Suprapubic skin (tissue), 4 donors: ENCODE results near the gene VEPH1. TPM values are rescaled to one million over a fixed set of nuclear protein-coding genes. Genes with fewer than 3 reads are reported as not detected.

Experiments used
- DNase-seq, 2 donors: peaks; one replicate each; pipeline ENCODE4 v3.0.0-alpha.2; 2019; ENCODE audit warnings: low spot score in 2 of 2
- H3K27ac ChIP-seq: fragments of 200-600 bp; sonication (generic); one replicate; pipeline ENCODE4 v1.5.1; 2019
- H3K27me3 ChIP-seq: fragments of 200-600 bp; sonication (generic); one replicate; pipeline ENCODE4 v1.5.1; 2019
- H3K36me3 ChIP-seq: fragments of 200-600 bp; sonication (generic); one replicate; pipeline ENCODE4 v1.5.1; 2019
- H3K4me1 ChIP-seq: fragments of 200-600 bp; sonication (generic); one replicate; pipeline ENCODE4 v1.5.1; 2019
- H3K4me3 ChIP-seq: fragments of 200-600 bp; sonication (generic); one replicate; pipeline ENCODE4 v1.5.1; 2019; ENCODE audit warnings: mild to moderate bottlenecking
- H3K9me3 ChIP-seq: fragments of 200-600 bp; sonication (generic); one replicate; pipeline ENCODE4 v1.5.1; 2019
- CTCF ChIP-seq, 2 donors: fragments of 200-600 bp in 1 of 2; fragments of 450-650 bp in 1 of 2; sonication (generic) in 1 of 2; IDR thresholded peaks; one replicate each; pipeline ENCODE4 v1.5.1; 2016 to 2019; ENCODE audit warnings: antibody characterized with exemption in 2 of 2, mild to moderate bottlenecking in 1 of 2, moderate library complexity in 1 of 2
- EP300 ChIP-seq: sonication (generic); formaldehyde crosslinking; IDR thresholded peaks from one replicate; pipeline ENCODE4 v1.6.1; 2017; ENCODE audit warnings: antibody characterized with exemption
- POLR2A ChIP-seq, 2 donors: fragments of 450-650 bp; IDR thresholded peaks; one replicate each; pipeline ENCODE4 v1.6.1; 2017; ENCODE audit warnings: antibody characterized with exemption in 2 of 2, mild to moderate bottlenecking in 2 of 2, moderate library complexity in 2 of 2
- POLR2AphosphoS5 ChIP-seq, 3 donors: sonication (generic); formaldehyde crosslinking; IDR thresholded peaks; one replicate each; pipeline ENCODE4 v1.6.1; 2017; ENCODE audit warnings: antibody characterized with exemption in 3 of 3
- WGBS: methylation state at CpG from one replicate; pipeline ENCODE4 v1.1.5; 2018; 5-methylcytosine and 5-hydroxymethylcytosine counted together
- total RNA-seq, 4 donors: library from RNA; depleted of rRNA; stranded (reverse); fragments of >200 nt; gene quantifications; one replicate each; pipeline ENCODE4 v1.1.0, GENCODE V29; 2016

VEPH1 gene
- 1 to 10 TPM; 2.9 to 9.3 (median 5.7) TPM for total RNA-seq

- 82% methylated on average over 7 of the region's 7 CpGs for WGBS
- DNase-seq, result no peak
- no peak within 1 kb of the TSS for H3K27ac ChIP-seq
- H3K4me1 ChIP-seq, result peaks cover 16% of the 10 kb centered on the region
- peaks cover 6% of the 10 kb centered on the region for H3K27me3 ChIP-seq
- H3K36me3 ChIP-seq, result no peaks in the 10 kb centered on the region
- H3K4me3 ChIP-seq, result no peak within 1 kb of the TSS
- TF ChIP-seq POLR2A (IDR thresholded peaks at IDR 0.05) (no peak), CTCF (IDR thresholded peaks at IDR 0.05) (no peak), EP300 (no peak), POLR2AphosphoS5 (IDR thresholded peaks at IDR 0.05) (no peak)
- no peaks in the 10 kb centered on the region for H3K9me3 ChIP-seq
Observed at GRCh38 chr3:157502916-157503595, at the start of gene VEPH1. VEPH1 (minus strand) TSS chr3:157503416; CDS start chr3:157495349, 8,067 bp downstream.

- no peaks in the 10 kb centered on the region for H3K36me3 ChIP-seq
- no peak overlapping the region for H3K27ac ChIP-seq
- DNase-seq, result no peak
- TF ChIP-seq POLR2AphosphoS5 (IDR thresholded peaks at IDR 0.05), result no peak
- no peak for TF ChIP-seq EP300
- no peak for TF ChIP-seq POLR2A (IDR thresholded peaks at IDR 0.05)
- TF ChIP-seq CTCF (IDR thresholded peaks at IDR 0.05), result no peak
- no peaks in the 10 kb centered on the region for H3K9me3 ChIP-seq
- WGBS, result 80% methylated on average over 1 of the region's 1 CpG
- H3K27me3 ChIP-seq, result no peaks in the 10 kb centered on the region
- no peak overlapping the region for H3K4me3 ChIP-seq
- no peaks in the 10 kb centered on the region for H3K4me1 ChIP-seq
Observed at GRCh38 chr3:157551961-157552360, 48.7 kb upstream of the VEPH1 start.

- 91% methylated on average over 2 of the region's 2 CpGs for WGBS
- peaks cover under 1% of the 10 kb centered on the region for H3K4me1 ChIP-seq
- no peaks in the 10 kb centered on the region for H3K36me3 ChIP-seq
- no peak overlapping the region for H3K27ac ChIP-seq
- no peak overlapping the region for H3K4me3 ChIP-seq
- DNase-seq, result no peak
- TF ChIP-seq EP300 (no peak), CTCF (IDR thresholded peaks at IDR 0.05) (no peak), POLR2A (IDR thresholded peaks at IDR 0.05) (no peak), POLR2AphosphoS5 (IDR thresholded peaks at IDR 0.05) (no peak)
- H3K27me3 ChIP-seq, result no peaks in the 10 kb centered on the region
- H3K9me3 ChIP-seq, result no peaks in the 10 kb centered on the region
Observed at GRCh38 chr3:157549498-157549897, 46.3 kb upstream of the VEPH1 start.

GRCh38 chr3:157544501-157545130 lies 41.4 kb upstream of the VEPH1 start:
- H3K4me1 ChIP-seq, result peaks cover 23% of the 10 kb centered on the region
- H3K4me3 ChIP-seq, result peak overlapping the region; percentile 54
- WGBS, result 50% methylated on average over 4 of the region's 4 CpGs
- no peak for TF ChIP-seq EP300
- peak in 1 of 3 donors; percentile 17 for TF ChIP-seq POLR2AphosphoS5 (IDR thresholded peaks at IDR 0.05)
- no peaks in the 10 kb centered on the region for H3K27me3 ChIP-seq
- peak overlapping the region; percentile 49 for H3K27ac ChIP-seq
- no peaks in the 10 kb centered on the region for H3K36me3 ChIP-seq
- no peak for DNase-seq
- no peaks in the 10 kb centered on the region for H3K9me3 ChIP-seq

GRCh38 chr3:157543501-157544035 lies 40.4 kb upstream of the VEPH1 start:
- Histone ChIP-seq H3K27me3 (no peaks in the 10 kb centered on the region), H3K9me3 (no peaks in the 10 kb centered on the region), H3K36me3 (no peaks in the 10 kb centered on the region), H3K27ac (peak overlapping the region; percentile 49), H3K4me3 (peak overlapping the region; percentile 54), H3K4me1 (peaks cover 23% of the 10 kb centered on the region)
- no peak for TF ChIP-seq EP300
- no peak for TF ChIP-seq CTCF (IDR thresholded peaks at IDR 0.05)
- TF ChIP-seq POLR2A (IDR thresholded peaks at IDR 0.05), result no peak
- no peak for TF ChIP-seq POLR2AphosphoS5 (IDR thresholded peaks at IDR 0.05)
- WGBS, result 84% methylated on average over 13 of the region's 13 CpGs
- no peak for DNase-seq
